ENCODE data around the gene BUB3. TPM values are rescaled to one million over a fixed set of nuclear protein-coding genes. Genes with fewer than 3 reads are reported as not detected.

The BUB3 gene
- total RNA-seq, 1 experiment from 2014 or later = 96.5 TPM

DNA sequence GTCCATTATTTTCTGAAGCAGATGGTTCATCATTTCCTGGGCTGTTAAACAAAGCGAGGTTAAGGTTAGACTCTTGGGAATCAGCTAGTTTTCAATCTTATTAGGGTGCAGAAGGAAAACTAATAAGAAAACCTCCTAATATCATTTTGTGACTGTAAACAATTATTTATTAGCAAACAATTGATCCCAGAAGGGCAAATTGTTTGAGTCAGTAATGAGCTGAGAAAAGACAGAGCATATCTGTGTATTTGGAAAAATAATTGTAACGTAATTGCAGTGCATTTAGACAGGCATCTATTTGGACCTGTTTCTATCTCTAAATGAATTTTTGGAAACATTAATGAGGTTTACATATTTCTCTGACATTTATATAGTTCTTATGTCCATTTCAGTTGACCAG is 10.1 kb downstream of the BUB3 start:
- CTCF ChIA-PET = no interaction called here

DNA sequence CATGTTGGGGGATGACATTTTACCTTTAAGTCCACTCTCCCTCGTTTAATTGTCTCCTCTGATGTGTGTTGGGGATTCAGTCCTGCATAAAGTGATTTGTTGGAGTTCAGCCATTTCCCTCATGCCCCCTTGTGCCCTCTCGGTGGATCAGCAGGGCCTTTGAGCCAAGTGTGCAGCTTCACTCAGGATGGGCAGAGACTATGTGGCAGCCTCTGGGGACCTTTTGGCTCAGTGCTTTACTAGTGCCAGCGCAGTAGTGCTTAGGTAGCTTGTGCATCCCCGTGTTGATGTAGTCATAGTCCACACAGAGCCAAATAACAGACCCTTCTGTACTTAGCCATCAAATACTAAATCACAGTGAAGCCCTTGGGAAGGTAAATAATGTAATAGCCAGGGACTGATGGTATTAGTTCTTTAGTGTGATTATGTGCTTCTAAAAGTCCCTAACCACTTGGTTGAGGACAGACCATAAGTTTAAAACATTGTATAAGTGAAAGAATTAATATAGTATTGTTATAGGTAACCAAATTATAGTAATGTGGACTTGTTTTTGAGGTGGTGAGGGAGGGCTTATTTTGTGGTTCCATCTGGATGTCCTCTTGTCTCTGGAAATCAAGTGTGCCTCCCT is 11.4 kb downstream of the BUB3 start:
- Histone ChIP-seq H3K9me3 (ENCODE audit: insufficient read depth, low read depth) (no peaks in the 10 kb centered on the region), H3K9me2 (ENCODE audit: insufficient read depth) (no peaks in the 10 kb centered on the region), H2AFZ (no peak overlapping the region), H3K4me1 (replicated peaks; ENCODE audit: insufficient read depth) (no peaks in the 10 kb centered on the region), H3F3A (ENCODE audit: insufficient read depth, low read depth) (0 out of 2 replicates have a peak, but pooled peaks cover 4% of the 10 kb centered on the region), H3K27ac (no peak overlapping the region), H4K20me1 (ENCODE audit: insufficient read depth) (no peaks in the 10 kb centered on the region; the same call in 1 of the 2 replicates), H3K4me3 (no peak overlapping the region), H3K27me3 (ENCODE audit: insufficient read depth, low read depth) (no peaks in the 10 kb centered on the region), H3K79me2 (ENCODE audit: low read depth) (no peaks in the 10 kb centered on the region), H3K4me2 (no peak overlapping the region), H3K36me3 (ENCODE audit: low read depth) (peaks cover 29% of the 10 kb centered on the region; the same call in 1 of the 2 replicates)
- intact Hi-C loops (cut with micrococcal nuclease; ENCODE audit: unreplicated experiment) = no loop called here
- DNase-seq = no peak
- POLR2A ChIA-PET (ENCODE audit: unreplicated experiment) = no interaction called here
- TF ChIP-seq, protein P1, sequence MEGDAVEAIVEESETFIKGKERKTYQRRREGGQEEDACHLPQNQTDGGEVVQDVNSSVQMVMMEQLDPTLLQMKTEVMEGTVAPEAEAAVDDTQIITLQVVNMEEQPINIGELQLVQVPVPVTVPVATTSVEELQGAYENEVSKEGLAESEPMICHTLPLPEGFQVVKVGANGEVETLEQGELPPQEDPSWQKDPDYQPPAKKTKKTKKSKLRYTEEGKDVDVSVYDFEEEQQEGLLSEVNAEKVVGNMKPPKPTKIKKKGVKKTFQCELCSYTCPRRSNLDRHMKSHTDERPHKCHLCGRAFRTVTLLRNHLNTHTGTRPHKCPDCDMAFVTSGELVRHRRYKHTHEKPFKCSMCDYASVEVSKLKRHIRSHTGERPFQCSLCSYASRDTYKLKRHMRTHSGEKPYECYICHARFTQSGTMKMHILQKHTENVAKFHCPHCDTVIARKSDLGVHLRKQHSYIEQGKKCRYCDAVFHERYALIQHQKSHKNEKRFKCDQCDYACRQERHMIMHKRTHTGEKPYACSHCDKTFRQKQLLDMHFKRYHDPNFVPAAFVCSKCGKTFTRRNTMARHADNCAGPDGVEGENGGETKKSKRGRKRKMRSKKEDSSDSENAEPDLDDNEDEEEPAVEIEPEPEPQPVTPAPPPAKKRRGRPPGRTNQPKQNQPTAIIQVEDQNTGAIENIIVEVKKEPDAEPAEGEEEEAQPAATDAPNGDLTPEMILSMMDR (conservative IDR thresholded peaks at IDR 0.05) = no peak
- TF ChIP-seq EZH2 (IDR thresholded peaks at IDR 0.05; ENCODE audit: low read depth) = no peak
- BruUV-seq (replicated peaks) = no TSS peak
- CTCF ChIA-PET = no interaction called here

More for the DNA sequence above, 10.1 kb downstream of the BUB3 start:
- peaks cover 8% of the 10 kb centered on the region for H3K79me2 ChIP-seq (ENCODE audit: low read depth)
- no peaks in the 10 kb centered on the region for H3K9me3 ChIP-seq (ENCODE audit: insufficient read depth, low read depth)
- no peak overlapping the region for H3K27ac ChIP-seq
- peaks cover 41% of the 10 kb centered on the region; the same call in 1 of the 2 replicates for H3K36me3 ChIP-seq (ENCODE audit: low read depth)
- POLR2A ChIA-PET (ENCODE audit: unreplicated experiment) = no interaction called here
- no peaks in the 10 kb centered on the region for H3K27me3 ChIP-seq (ENCODE audit: insufficient read depth, low read depth)
- no peak for TF ChIP-seq EZH2 (IDR thresholded peaks at IDR 0.05; ENCODE audit: low read depth)
- TF ChIP-seq, protein P1 (conservative IDR thresholded peaks at IDR 0.05) = no peak
- DNase-seq = no peak
- no peak overlapping the region for H3K4me3 ChIP-seq
- 0 out of 2 replicates have a peak, but pooled peaks cover 4% of the 10 kb centered on the region for H3F3A ChIP-seq (ENCODE audit: insufficient read depth, low read depth)
- H2AFZ ChIP-seq = no peak overlapping the region
- intact Hi-C loops (cut with micrococcal nuclease; ENCODE audit: unreplicated experiment) = no loop called here
- no peak overlapping the region for H3K4me2 ChIP-seq
- no TSS peak for BruUV-seq (replicated peaks)
- no peaks in the 10 kb centered on the region; the same call in 1 of the 2 replicates for H4K20me1 ChIP-seq (ENCODE audit: insufficient read depth)
- H3K9me2 ChIP-seq (ENCODE audit: insufficient read depth) = no peaks in the 10 kb centered on the region
- H3K4me1 ChIP-seq (replicated peaks; ENCODE audit: insufficient read depth) = no peaks in the 10 kb centered on the region

DNA sequence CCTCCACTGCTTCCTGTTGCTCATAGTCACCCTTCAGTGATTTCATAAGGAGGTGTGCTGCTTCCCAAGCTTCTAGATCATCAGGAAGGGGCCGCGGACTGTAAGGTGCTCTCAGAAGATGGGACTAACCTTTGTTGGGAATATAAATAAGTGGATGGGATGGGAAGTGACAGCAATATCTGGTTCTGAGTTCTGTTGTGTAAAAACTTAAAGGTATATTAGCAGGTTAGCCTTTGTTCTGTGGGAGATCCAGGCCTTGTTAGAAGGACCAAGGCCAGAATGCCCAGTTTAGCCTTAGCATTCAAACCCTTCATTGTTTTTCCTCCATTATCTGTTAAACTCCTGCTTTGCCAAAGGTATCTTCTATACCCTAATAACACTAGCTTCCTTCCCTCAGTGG is 12.4 kb downstream of the BUB3 start:
- Histone ChIP-seq H3K4me1 (replicated peaks; ENCODE audit: insufficient read depth) (no peaks in the 10 kb centered on the region), H3K27ac (no peak overlapping the region), H3K9me3 (ENCODE audit: insufficient read depth, low read depth) (no peaks in the 10 kb centered on the region), H3K4me2 (no peak overlapping the region), H3K79me2 (ENCODE audit: low read depth) (no peaks in the 10 kb centered on the region), H3K9me2 (ENCODE audit: insufficient read depth) (no peaks in the 10 kb centered on the region), H3K36me3 (ENCODE audit: low read depth) (peaks cover 21% of the 10 kb centered on the region; the same call in 1 of the 2 replicates), H4K20me1 (ENCODE audit: insufficient read depth) (no peaks in the 10 kb centered on the region), H3K4me3 (no peak overlapping the region), H2AFZ (no peak overlapping the region), H3K27me3 (ENCODE audit: insufficient read depth, low read depth) (no peaks in the 10 kb centered on the region), H3F3A (ENCODE audit: insufficient read depth, low read depth) (0 out of 2 replicates have a peak, but pooled peaks cover 4% of the 10 kb centered on the region)
- no TSS peak for BruUV-seq (replicated peaks)
- intact Hi-C loops (cut with micrococcal nuclease; ENCODE audit: unreplicated experiment) = no loop called here
- no peak for DNase-seq
- POLR2A ChIA-PET (ENCODE audit: unreplicated experiment) = no interaction called here
- TF ChIP-seq, protein P1 (conservative IDR thresholded peaks at IDR 0.05) = no peak
- no peak for TF ChIP-seq EZH2 (IDR thresholded peaks at IDR 0.05; ENCODE audit: low read depth)
- CTCF ChIA-PET = no interaction called here
